ENCODE results near the gene ACP5.
"Not testable (repeated sequence)": the region's sequence is repeated elsewhere in the genome, so short reads cannot be mapped to it uniquely, and the experiment has no call there.

Gene ACP5

GRCh38 chr19:11577451-11578257 lies at the start of gene ACP5:
Gene ACP5, minus strand, starts transcription at chr19:11577645. Its CDS starts 328 bp downstream, at chr19:11577317.
- Histone ChIP-seq H3K4me1 (peaks cover 0 to 18% (median 8%) of the 10 kb centered on the region in 4 donors), H3K27ac (no peak within 1 kb of the TSS), H3K9me3 (no peaks in the 10 kb centered on the region), H3K36me3 (no peaks in the 10 kb centered on the region), H3K27me3 (peaks cover 0 to 18% of the 10 kb centered on the region in 2 donors), H3K4me3 (peak within 1 kb of the TSS; percentile 24 to 45)
- DNase-seq = no peak
- no peak for TF ChIP-seq CTCF (IDR thresholded peaks at IDR 0.05)
- intact Hi-C loops (cut with DNase I; ENCODE audit: low total_unique reads) = no loop called here

GRCh38 chr19:11626252-11626651 lies 48.8 kb upstream of the ACP5 start:
- no peak overlapping the region for H3K27ac ChIP-seq
- no peak for DNase-seq
- no peak for TF ChIP-seq CTCF (IDR thresholded peaks at IDR 0.05)
- H3K27me3 ChIP-seq = no peaks in the 10 kb centered on the region
- H3K4me1 ChIP-seq = peaks cover 0 to 20% (median 8%) of the 10 kb centered on the region in 4 donors
- H3K4me3 ChIP-seq = no peak overlapping the region
- H3K9me3 ChIP-seq = no peaks in the 10 kb centered on the region
- peaks cover 0 to 7% (median under 1%) of the 10 kb centered on the region in 3 donors for H3K36me3 ChIP-seq
- intact Hi-C loops (cut with DNase I; ENCODE audit: low total_unique reads) = no loop called here

GRCh38 chr19:11624069-11624463 lies 46.6 kb upstream of the ACP5 start:
- DNase-seq = no peak
- Histone ChIP-seq H3K36me3 (peaks cover 8 to 29% (median 22%) of the 10 kb centered on the region in 3 donors), H3K27me3 (no peaks in the 10 kb centered on the region), H3K27ac (peak overlapping the region; percentile 42 to 45), H3K4me3 (peak overlapping the region; percentile 36 to 54), H3K9me3 (no peaks in the 10 kb centered on the region), H3K4me1 (peaks cover 0 to 20% (median 8%) of the 10 kb centered on the region in 4 donors)
- intact Hi-C loops (cut with DNase I; ENCODE audit: low total_unique reads) = no loop called here
- no peak for TF ChIP-seq CTCF (IDR thresholded peaks at IDR 0.05)

- H3K27me3 ChIP-seq; H3K4me3 ChIP-seq; DNase-seq; H3K27ac ChIP-seq; H3K9me3 ChIP-seq; intact Hi-C loops (cut with DNase I; ENCODE audit: low total_unique reads): not testable (repeated sequence)
- peaks cover 0 to 20% (median 8%) of the 10 kb centered on the region in 4 donors for H3K4me1 ChIP-seq
- peaks cover 19 to 45% (median 39%) of the 10 kb centered on the region in 3 donors for H3K36me3 ChIP-seq
Measured at GRCh38 chr19:11622401-11622800, 45.0 kb upstream of the ACP5 start.

- TF ChIP-seq CTCF (IDR thresholded peaks at IDR 0.05) = no peak
- H3K36me3 ChIP-seq = peaks cover 38 to 64% (median 58%) of the 10 kb centered on the region in 3 donors
- peaks cover 0 to 20% (median 8%) of the 10 kb centered on the region in 4 donors for H3K4me1 ChIP-seq
- H3K27me3 ChIP-seq = no peaks in the 10 kb centered on the region
- H3K9me3 ChIP-seq = peaks cover 0 to 17% (median 7%) of the 10 kb centered on the region in 3 donors
- DNase-seq = no peak
- no peak overlapping the region for H3K4me3 ChIP-seq
- no peak overlapping the region for H3K27ac ChIP-seq
- intact Hi-C loops (cut with DNase I; ENCODE audit: low total_unique reads) = no loop called here
Measured at GRCh38 chr19:11620553-11620952, 43.1 kb upstream of the ACP5 start.
